Stomach (tissue), 4 donors: ENCODE data around the gene ACACA.

Source experiments
- EP300 ChIP-seq: sonication (generic); formaldehyde crosslinking; IDR thresholded peaks from one replicate; pipeline ENCODE4 v1.6.1; 2017; ENCODE audit warnings: antibody characterized with exemption
- TF ChIP-seq, protein P1 (sequence below), 7 experiments: fragments of 450-650 bp in 4 of 7; fragments of 200-600 bp in 3 of 7; sonication (generic) in 3 of 7; IDR thresholded peaks; one replicate each; pipeline ENCODE4 v1.5.1; 2016 to 2019; ENCODE audit warnings: antibody characterized with exemption in 7 of 7, control low read depth in 2 of 7, mild to moderate bottlenecking in 1 of 7

- TF ChIP-seq, protein P1, sequence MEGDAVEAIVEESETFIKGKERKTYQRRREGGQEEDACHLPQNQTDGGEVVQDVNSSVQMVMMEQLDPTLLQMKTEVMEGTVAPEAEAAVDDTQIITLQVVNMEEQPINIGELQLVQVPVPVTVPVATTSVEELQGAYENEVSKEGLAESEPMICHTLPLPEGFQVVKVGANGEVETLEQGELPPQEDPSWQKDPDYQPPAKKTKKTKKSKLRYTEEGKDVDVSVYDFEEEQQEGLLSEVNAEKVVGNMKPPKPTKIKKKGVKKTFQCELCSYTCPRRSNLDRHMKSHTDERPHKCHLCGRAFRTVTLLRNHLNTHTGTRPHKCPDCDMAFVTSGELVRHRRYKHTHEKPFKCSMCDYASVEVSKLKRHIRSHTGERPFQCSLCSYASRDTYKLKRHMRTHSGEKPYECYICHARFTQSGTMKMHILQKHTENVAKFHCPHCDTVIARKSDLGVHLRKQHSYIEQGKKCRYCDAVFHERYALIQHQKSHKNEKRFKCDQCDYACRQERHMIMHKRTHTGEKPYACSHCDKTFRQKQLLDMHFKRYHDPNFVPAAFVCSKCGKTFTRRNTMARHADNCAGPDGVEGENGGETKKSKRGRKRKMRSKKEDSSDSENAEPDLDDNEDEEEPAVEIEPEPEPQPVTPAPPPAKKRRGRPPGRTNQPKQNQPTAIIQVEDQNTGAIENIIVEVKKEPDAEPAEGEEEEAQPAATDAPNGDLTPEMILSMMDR (IDR thresholded peaks at IDR 0.05), result no peak
- TF ChIP-seq EP300, result no peak
Measured at GRCh38 chr17:37082311-37082860, 324.2 kb downstream of the ACACA start.
